PFSK-1 (cell line): Measurements from ENCODE around the gene ZNF804B.

Experiments
- FOXP2 ChIP-seq: optimal IDR thresholded peaks from 2 replicates; pipeline ENCODE3; 2011; ENCODE audit warnings: borderline replicate concordance, control low read depth, inconsistent platforms; ENCODE audit not compliant: insufficient read depth; ENCODE audit errors: extremely low read length, extremely low read depth
- POLR2AphosphoS5 ChIP-seq: IDR thresholded peaks from 2 replicates; pipeline ENCODE4 v1.6.1; 2012; ENCODE audit warnings: low read depth, mild to moderate bottlenecking, control low read depth, low read length, moderate library complexity
- SIN3A ChIP-seq: IDR thresholded peaks from 2 replicates; pipeline ENCODE4 v1.6.1; 2012; ENCODE audit warnings: mild to moderate bottlenecking, low read length, moderate library complexity, borderline replicate concordance; ENCODE audit not compliant: insufficient read depth
- TAF1 ChIP-seq: IDR thresholded peaks from 2 replicates; pipeline ENCODE4 v1.6.1; 2012; ENCODE audit warnings: low read length, control low read depth, borderline replicate concordance; ENCODE audit not compliant: insufficient read depth
- TF ChIP-seq, protein P1 (sequence below), 2 experiments: IDR thresholded peaks; 2 replicates each; pipeline versions ENCODE4 v1.6.1 to v1.8.0; 2011 to 2012; ENCODE audit warnings: low read depth in 2 of 2, low read length in 2 of 2, control low read depth in 1 of 2, inconsistent platforms in 1 of 2, mild to moderate bottlenecking in 1 of 2, moderate library complexity in 1 of 2; ENCODE audit not compliant: insufficient read depth in 1 of 2

The ZNF804B gene

DNA sequence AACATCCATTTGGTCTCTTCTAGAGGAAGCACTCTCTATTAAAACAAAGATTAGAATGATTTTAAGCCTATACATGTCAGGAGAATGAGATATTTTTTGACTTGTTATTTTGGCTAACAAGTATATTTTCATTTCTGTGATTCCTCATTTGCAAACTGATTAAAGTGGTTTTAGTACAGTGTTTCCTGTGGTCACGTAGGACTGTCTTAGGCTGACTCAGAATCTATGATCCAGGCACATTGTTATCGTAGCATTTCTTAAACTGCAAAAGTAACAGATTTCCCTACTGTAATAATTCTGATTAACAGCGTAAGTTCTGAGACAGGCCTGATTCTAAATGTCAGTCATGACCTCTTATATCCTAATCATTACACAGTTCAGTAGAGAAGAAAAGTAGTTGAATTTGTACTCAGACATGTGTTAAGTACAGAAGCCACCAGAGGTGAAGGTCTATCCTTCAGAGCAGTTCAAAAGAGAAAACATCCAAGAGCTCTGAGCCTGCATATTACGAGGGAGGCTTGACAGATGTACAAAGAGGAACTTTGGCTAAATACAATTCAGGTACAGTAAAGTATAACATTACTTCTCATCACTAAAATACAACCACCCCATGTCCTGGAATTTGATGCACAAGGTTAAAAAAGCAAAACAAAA lies 160.1 kb downstream of the ZNF804B start:
- TF ChIP-seq POLR2AphosphoS5 (no peak), FOXP2 (no peak), TAF1 (no peak), SIN3A (no peak)
- TF ChIP-seq, protein P1, sequence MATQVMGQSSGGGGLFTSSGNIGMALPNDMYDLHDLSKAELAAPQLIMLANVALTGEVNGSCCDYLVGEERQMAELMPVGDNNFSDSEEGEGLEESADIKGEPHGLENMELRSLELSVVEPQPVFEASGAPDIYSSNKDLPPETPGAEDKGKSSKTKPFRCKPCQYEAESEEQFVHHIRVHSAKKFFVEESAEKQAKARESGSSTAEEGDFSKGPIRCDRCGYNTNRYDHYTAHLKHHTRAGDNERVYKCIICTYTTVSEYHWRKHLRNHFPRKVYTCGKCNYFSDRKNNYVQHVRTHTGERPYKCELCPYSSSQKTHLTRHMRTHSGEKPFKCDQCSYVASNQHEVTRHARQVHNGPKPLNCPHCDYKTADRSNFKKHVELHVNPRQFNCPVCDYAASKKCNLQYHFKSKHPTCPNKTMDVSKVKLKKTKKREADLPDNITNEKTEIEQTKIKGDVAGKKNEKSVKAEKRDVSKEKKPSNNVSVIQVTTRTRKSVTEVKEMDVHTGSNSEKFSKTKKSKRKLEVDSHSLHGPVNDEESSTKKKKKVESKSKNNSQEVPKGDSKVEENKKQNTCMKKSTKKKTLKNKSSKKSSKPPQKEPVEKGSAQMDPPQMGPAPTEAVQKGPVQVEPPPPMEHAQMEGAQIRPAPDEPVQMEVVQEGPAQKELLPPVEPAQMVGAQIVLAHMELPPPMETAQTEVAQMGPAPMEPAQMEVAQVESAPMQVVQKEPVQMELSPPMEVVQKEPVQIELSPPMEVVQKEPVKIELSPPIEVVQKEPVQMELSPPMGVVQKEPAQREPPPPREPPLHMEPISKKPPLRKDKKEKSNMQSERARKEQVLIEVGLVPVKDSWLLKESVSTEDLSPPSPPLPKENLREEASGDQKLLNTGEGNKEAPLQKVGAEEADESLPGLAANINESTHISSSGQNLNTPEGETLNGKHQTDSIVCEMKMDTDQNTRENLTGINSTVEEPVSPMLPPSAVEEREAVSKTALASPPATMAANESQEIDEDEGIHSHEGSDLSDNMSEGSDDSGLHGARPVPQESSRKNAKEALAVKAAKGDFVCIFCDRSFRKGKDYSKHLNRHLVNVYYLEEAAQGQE (IDR thresholded peaks at IDR 0.05; ENCODE audit: insufficient read depth in 1 of 2, low read depth in 2 of 2, low read length in 2 of 2): no peak

DNA sequence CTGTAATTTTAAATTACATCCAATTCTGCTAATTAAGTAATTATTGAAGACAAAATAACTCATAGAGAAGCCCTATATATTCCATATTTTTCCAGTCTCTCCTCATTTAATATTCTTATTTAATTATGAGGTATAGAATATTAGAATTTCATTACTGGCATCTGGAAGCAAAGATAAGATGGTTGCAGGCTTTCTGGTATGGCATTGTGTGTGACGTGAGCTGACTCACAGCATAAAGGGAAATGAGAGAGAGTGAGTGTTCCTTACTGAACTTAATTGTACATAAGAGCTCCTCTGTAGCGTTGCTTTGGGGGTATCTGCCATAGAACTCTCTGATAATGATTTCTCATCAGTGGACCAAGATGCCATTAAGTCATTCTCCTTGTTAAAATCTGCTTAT lies 163.4 kb downstream of the ZNF804B start:
- TF ChIP-seq, protein P1 (IDR thresholded peaks at IDR 0.05; ENCODE audit: insufficient read depth in 1 of 2, low read depth in 2 of 2, low read length in 2 of 2): no peak
- TF ChIP-seq SIN3A: no peak
- no peak for TF ChIP-seq POLR2AphosphoS5
- no peak for TF ChIP-seq FOXP2
- no peak for TF ChIP-seq TAF1

DNA sequence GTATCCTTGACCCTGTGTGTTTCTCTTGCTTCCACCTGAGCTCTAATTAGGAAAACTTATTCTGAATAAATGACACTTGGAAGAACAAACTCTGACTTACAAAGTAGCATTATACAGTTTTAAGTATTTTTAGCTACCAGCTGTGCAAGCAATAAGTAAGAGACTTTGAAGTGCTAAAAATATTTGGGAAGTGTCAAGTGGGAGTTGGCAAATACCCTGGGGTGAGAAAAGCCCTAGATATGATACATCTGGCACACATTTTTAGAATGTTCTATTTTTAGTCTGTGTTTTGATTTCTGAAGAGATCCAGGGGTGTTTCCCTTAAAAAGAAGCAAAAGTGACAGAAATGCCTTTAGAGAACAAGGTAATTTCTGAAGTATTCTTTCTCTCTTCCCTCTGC lies 168.8 kb downstream of the ZNF804B start:
- TF ChIP-seq, protein P1 (IDR thresholded peaks at IDR 0.05; ENCODE audit: insufficient read depth in 1 of 2, low read depth in 2 of 2, low read length in 2 of 2): no peak
- TF ChIP-seq SIN3A (no peak), FOXP2 (no peak), POLR2AphosphoS5 (no peak), TAF1 (no peak)

DNA sequence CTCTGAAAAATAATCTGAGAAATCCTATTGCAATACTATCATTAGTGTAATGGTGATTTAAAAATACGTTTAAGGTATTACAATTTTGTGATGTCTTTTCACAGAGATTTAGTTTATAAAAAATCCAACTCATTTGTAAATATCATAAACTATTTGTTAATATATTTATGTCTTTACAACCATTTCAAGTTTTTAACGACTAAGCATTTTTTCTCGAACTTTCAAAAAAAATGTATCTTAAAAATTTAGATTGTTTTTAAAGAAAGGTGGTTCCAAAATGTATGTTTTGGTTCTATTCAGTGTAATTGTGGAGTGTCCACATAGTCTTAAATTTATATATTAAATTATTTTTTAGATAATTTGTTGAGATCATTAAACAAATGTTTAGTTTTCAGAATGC lies 170.2 kb downstream of the ZNF804B start:
- TF ChIP-seq, protein P1 (IDR thresholded peaks at IDR 0.05; ENCODE audit: insufficient read depth in 1 of 2, low read depth in 2 of 2, low read length in 2 of 2): no peak
- TF ChIP-seq TAF1 (no peak), POLR2AphosphoS5 (no peak), SIN3A (no peak), FOXP2 (no peak)

DNA sequence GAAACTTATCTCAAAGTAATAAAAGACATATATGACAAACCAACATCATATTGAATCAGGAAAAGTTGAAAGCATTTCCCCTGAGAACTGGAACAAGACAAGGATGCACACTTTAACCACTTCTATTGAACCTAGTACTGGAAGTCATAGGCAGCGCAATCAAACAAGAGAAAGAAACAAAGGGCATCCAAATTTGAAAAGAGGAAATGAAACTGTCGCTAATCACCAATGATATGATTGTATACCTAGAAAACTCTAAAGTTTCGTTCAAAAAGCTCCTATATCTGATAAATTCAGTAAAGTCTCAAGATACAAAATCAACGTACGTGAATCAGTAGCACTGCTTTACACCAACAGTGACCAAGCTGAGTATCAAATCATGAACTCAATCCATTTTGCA lies 173.8 kb downstream of the ZNF804B start:
- TF ChIP-seq SIN3A: no peak
- TF ChIP-seq, protein P1 (IDR thresholded peaks at IDR 0.05; ENCODE audit: insufficient read depth in 1 of 2, low read depth in 2 of 2, low read length in 2 of 2): no peak
- TF ChIP-seq TAF1: no peak
- no peak for TF ChIP-seq FOXP2
- no peak for TF ChIP-seq POLR2AphosphoS5
